HG03280 (cell line): Measurements from ENCODE around the gene A4GALT.
"Not testable (repeated sequence)": the region's sequence is repeated elsewhere in the genome, so short reads cannot be mapped to it uniquely, and the experiment has no call there.

ENCODE experiments used
- ATAC-seq: cut with Tn5 transposase; IDR thresholded peaks from one replicate; pipeline ENCODE4 v1.9.1; 2021; ENCODE audit warnings: mild to moderate bottlenecking, moderate library complexity; ENCODE audit not compliant: unreplicated experiment

The A4GALT gene

GRCh38 chr22:42720263-42721044, at the start of gene A4GALT:
A4GALT (minus strand) TSS chr22:42720870; CDS start chr22:42693951, 26,919 bp downstream.
- ATAC-seq = no peak

- no peak for ATAC-seq
Measured at GRCh38 chr22:42770448-42770726, 49.7 kb upstream of the A4GALT start.

- peak; percentile 64 for ATAC-seq
Measured at GRCh38 chr22:42769574-42770447, 49.1 kb upstream of the A4GALT start.

GRCh38 chr22:42769238-42769573, 48.5 kb upstream of the A4GALT start:
- no peak for ATAC-seq

DNA sequence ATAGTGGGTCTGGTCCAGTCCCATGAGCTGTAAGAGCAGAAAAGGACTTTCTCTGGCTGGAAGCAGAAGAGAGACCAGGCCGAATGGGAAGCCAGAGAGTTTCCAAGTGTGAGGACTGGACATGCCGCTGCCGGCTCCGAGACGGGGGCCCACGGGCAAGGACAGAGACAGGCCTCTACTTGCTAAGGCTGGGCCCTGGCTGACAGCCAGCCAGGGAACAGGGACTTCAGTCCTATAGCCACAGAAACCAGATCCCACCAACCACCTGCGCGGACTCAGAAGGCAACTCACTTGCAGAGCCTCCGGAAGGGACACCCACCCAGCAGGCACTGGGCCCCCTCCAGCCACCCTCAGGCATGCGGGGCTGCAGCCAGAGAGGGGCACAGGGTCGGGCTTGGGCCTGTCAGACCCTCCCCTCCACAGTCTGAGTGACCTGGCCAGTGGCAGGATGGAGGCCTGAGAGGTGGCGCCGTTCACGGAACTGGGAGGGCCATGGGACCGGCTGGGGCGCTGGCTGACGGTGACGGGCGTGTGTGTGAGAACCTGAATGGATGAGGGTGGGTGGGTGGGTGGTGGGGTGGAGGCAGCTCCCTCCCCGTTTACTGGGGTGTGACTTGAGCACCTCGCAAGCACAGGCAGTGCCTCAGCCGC, 47.8 kb upstream of the A4GALT start:
- no peak for ATAC-seq

DNA sequence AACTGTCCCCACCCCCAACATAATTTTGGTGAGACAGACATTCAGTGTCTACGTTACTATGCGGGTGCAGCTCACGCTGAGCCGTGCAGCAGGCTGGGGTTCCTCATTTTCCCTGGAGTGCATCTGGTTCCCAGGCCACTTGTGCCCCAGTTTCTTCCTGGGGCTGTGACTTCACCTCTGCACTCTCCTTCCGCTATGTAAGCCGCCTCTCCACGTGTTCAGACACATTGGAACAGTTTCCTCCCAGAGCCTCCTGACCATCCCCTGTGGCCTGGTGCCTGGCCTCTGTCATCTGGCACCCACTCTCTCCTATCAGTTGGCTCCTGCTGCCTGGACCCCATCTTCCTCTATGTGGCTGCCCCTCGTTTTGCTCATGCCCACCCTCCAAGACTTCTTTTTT, 46.2 kb upstream of the A4GALT start:
- no peak for ATAC-seq

DNA sequence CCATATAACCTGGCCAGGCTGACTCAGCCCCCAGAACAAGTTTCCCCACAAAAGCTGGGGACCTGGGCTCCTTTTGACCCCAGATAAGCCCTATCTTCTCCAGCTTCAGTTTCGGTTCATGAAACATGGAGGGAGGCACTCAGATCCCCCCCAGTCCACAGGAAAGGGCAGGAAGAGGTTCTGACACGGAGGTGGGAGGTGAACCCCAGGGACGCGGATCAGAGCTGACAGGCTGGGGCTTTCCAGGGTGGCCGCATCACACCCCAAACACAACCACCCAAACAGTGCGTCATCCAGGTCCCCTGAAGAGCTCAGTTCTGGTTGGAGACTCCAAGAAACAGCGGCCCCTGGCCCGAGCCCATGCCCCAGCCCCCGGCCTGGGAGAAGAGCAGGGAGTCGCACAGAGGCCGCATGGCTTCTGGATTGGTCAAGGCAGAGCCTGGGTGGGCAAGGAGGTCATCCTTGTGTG, 44.3 kb upstream of the A4GALT start:
- no peak for ATAC-seq

GRCh38 chr22:42763965-42764480, 43.4 kb upstream of the A4GALT start:
- ATAC-seq = no peak

GRCh38 chr22:42760806-42761565, 40.3 kb upstream of the A4GALT start:
- no peak for ATAC-seq

DNA sequence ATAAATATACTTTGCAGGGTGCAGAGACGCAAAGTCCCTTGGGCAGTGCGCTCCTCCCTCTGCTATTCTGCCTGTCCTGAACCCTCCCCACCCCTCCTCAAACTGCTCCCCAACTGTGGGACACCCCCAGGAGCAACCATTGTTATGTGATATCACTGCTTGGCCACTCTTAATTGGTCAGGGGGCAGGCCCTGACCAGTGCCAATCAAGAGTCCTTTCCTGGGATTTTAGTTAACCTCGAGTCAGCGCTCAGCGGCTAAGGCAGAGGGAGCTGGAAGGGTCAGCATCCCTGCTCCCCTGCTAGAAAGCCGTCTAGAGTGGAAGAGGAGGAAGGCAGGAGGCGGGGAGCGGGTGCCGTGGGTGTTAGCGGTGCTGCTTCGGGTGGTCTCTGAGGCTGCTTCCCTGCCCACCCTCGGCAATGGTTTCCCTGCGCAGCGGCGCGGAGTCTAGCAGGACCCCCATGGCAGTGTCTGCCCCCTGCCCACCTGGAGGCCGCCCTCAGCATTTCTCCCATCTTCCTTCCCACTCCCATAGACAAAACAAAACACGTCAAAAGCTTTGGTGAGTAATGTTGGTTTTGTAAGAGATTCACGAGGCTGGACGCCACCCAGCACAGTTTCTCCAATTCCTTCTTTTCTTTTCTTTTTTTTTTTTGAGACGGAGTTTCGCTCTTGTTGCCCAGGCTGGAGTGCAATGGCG, 38.4 kb upstream of the A4GALT start:
- ATAC-seq = no peak

GRCh38 chr22:42755553-42755952, 34.9 kb upstream of the A4GALT start:
- not testable (repeated sequence) for ATAC-seq

DNA sequence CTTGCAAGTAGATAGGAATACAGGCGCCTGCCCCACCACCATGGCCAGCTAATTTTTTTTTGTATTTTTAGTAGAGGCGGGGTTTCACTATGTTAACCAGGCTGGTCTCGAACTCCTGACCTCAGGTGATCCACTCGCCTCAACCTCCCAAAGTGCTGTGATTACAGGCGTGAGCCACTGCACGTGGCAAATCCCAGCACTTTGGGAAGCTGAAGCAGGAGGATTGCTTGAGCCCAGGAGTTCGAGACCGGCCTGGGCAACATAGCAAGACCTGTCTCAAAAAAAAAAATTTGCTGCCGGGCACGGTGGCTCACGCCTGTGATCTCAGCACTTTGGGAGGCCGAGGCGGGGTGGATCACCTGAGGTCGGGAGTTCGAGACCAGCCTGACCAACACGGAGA, 34.5 kb upstream of the A4GALT start:
- not testable (repeated sequence) for ATAC-seq

- ATAC-seq = no peak
Measured at GRCh38 chr22:42754658-42755057, 34.0 kb upstream of the A4GALT start.

DNA sequence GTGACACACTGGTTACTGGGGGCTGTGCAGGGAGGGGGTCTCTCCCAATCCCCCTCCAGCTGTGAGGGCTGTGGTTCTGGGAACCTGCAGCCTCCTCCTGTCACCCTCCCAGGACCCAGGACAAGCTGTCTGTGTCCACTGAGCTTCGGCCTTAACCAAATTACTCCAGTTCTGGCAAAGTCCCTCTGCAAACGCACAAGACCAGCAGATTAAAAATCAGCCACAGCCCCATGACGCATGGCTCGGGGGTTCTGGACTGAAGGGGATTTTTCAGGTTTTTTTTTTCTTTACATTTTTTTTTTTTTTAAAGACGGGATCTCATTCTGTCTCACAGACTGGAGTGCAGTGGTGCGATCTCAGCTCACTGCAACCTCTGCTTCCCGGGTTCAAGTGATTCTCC, 32.2 kb upstream of the A4GALT start:
- no peak for ATAC-seq

GRCh38 chr22:42752230-42752746, 31.6 kb upstream of the A4GALT start:
- ATAC-seq = no peak

- not testable (repeated sequence) for ATAC-seq
Measured at GRCh38 chr22:42750421-42750820, 29.8 kb upstream of the A4GALT start.

DNA sequence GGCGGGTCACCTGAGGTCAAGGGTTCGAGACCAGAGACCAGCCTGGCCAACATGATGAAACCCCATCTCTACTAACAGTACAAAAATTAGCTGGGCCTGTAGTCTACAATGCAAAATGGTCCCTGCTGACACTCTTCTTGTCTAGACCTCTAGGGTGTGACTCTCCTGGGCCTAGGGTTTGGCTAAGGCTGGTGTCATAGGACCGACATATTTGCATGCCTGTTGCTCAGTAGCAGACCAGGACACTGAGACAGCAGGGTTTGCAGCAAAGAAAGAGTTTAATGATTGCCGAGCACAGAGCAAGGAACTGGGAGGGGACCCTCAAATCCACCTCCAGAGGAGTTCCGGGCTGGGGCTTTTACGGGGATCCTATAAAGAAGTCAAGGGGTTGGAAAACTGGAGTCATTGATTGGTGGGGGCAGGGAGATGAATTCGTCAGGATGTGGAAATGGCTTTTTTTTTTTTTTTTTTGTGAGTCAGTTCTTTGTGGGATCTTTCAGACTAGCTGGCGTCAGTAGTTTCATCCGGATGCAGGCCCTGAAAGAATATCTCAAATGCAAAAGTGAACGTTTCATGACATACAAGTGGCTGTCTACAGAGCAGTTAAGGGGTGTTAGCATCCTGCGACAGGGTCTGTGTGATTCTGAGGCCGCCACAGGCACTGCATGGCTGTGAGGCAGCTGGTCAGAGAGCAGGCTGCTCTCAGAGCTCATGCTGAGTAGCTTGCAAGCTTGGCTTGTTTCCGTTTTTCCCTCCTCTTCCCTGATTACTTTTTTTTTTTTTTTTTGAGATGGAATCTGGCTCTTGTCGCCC, 27.2 kb upstream of the A4GALT start:
- no peak for ATAC-seq

GRCh38 chr22:42745118-42745517, 24.4 kb upstream of the A4GALT start:
- ATAC-seq = no peak

GRCh38 chr22:42743501-42743991, 22.9 kb upstream of the A4GALT start:
- ATAC-seq = no peak
